ENCODE measurements around the gene PRKG1.

- TF ChIP-seq CTCF (conservative IDR thresholded peaks at IDR 0.05 in 1 of 2, IDR thresholded peaks at IDR 0.05 in 1 of 2; ENCODE audit: low read depth in 1 of 2, low read length in 2 of 2) (no peak), EZH2 (IDR thresholded peaks at IDR 0.05; ENCODE audit: low read length, missing control alignments) (no peak)
These were observed 1135.9 kb downstream of the PRKG1 start for GRCh38 chr10:52210161-52210560.
